Loucy (cell line): ENCODE results near the gene CENPF.

Experiments used
- EZH2phosphoT487 ChIP-seq: fragments of 200-600 bp; IDR thresholded peaks from 2 replicates; pipeline ENCODE4 v1.6.1; 2018; ENCODE audit warnings: antibody characterized with exemption, mild to moderate bottlenecking, moderate library complexity, borderline replicate concordance
- TF ChIP-seq, protein P1 (sequence below): fragments of 200-600 bp; sonication (generic); conservative IDR thresholded peaks from 2 replicates; pipeline ENCODE4 v1.5.1; 2014; ENCODE audit warnings: mild to moderate bottlenecking, antibody characterized with exemption, low read length

DNA sequence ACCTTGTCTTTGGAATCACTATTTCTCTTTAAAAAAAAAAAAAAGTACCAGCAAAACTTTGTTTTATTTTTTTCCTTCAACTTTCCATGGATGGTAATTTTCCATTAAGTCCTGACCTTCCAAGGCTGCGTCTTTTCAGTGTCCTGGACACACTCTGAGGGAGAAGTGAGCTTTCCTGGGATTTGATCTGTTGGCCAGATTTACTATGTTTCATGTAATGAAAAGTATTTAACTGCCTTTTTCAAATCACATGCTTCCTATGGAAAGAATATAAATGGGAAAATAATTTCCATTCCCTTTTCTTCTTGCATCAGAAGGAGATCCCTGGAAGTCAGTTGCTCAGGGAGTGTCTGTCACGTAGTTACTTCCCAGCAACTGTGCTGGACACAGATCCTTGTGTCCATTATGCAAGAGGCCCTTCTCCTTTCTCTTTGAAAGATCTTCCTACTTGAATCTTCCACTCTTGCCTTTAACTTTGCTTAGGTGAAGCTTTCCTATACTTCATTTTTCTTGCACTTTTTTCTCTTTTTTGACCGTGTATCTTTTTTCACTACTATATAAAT lies 59.3 kb downstream of the CENPF start:
- TF ChIP-seq, protein P1, sequence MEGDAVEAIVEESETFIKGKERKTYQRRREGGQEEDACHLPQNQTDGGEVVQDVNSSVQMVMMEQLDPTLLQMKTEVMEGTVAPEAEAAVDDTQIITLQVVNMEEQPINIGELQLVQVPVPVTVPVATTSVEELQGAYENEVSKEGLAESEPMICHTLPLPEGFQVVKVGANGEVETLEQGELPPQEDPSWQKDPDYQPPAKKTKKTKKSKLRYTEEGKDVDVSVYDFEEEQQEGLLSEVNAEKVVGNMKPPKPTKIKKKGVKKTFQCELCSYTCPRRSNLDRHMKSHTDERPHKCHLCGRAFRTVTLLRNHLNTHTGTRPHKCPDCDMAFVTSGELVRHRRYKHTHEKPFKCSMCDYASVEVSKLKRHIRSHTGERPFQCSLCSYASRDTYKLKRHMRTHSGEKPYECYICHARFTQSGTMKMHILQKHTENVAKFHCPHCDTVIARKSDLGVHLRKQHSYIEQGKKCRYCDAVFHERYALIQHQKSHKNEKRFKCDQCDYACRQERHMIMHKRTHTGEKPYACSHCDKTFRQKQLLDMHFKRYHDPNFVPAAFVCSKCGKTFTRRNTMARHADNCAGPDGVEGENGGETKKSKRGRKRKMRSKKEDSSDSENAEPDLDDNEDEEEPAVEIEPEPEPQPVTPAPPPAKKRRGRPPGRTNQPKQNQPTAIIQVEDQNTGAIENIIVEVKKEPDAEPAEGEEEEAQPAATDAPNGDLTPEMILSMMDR: no peak
- TF ChIP-seq EZH2phosphoT487: no peak
